Measurements from ENCODE around the gene TACO1. TPM values are rescaled to one million over a fixed set of nuclear protein-coding genes. Genes with fewer than 3 reads are reported as not detected.

TACO1 gene
- polyA plus RNA-seq, 4 donors = 24.1 to 48.8 (median 32.5) TPM

DNA sequence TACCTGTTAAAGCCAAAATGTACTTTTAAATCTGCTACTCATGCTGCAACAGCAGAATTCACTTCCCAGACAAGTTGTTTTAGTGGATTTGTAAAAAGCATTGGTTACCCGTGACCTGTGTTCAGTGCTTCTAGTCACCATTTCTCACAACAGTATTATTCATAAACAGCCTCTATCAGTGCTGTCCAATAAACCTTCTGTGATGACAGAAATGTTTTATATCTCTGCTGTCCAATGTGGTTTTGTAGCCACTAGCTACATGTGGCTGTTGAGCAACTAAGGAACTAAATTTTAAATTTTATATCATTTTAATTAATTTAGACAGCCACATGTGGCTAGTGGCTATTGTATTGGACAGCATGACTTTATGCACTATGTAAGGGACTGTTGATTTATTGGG is 34.1 kb downstream of the TACO1 start:
- 96 to 100% (median 96%) methylated on average over 1 of the region's 1 CpG for WGBS, 3 donors
- Histone ChIP-seq H3K9me3 (ENCODE audit: control insufficient read depth in 2 of 2, insufficient read depth in 1 of 2, low read depth in 1 of 2, low read length in 1 of 2) (no peaks in the 10 kb centered on the region), H3K27ac (ENCODE audit: low read depth in 1 of 3, low read length in 2 of 3) (no peak overlapping the region), H3K4me3 (ENCODE audit: low read depth in 1 of 3, low read length in 3 of 3) (no peak overlapping the region), H3K36me3 (ENCODE audit: control insufficient read depth in 3 of 3, insufficient read depth in 2 of 3, low read depth in 1 of 3, low read length in 3 of 3) (peaks cover 3 to 17% (median 10%) of the 10 kb centered on the region in 3 donors), H3K27me3 (ENCODE audit: control insufficient read depth in 3 of 3, insufficient read depth in 3 of 3, low read length in 3 of 3) (no peaks in the 10 kb centered on the region), H3K4me1 (ENCODE audit: control insufficient read depth in 3 of 3, insufficient read depth in 2 of 3, low read depth in 1 of 3, low read length in 2 of 3) (no peaks in the 10 kb centered on the region)
- no peak for DNase-seq
- no peak for FAIRE-seq

DNA sequence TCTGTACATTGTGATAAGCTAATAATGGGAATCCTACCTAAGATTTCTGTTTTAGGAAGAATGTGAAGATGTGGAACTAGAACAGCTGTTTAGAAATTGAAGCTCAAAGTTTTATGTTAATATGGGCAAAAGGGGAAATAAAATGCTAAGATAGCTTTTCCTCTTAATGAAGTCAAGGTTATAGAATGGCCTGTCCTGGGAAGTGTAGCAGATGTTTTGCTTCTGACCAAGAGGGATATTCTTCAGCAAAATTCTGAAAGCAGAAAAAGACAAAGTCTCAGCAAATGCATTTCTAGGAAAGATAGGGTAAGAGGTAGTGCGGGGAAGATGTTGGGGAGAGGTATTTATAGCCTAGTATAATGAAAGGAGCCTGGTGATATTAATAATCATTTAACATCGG is 34.6 kb downstream of the TACO1 start:
- Histone ChIP-seq H3K27me3 (ENCODE audit: control insufficient read depth in 3 of 3, insufficient read depth in 3 of 3, low read length in 3 of 3) (no peaks in the 10 kb centered on the region), H3K4me3 (ENCODE audit: low read depth in 1 of 3, low read length in 3 of 3) (no peak overlapping the region), H3K4me1 (ENCODE audit: control insufficient read depth in 3 of 3, insufficient read depth in 2 of 3, low read depth in 1 of 3, low read length in 2 of 3) (no peaks in the 10 kb centered on the region), H3K36me3 (ENCODE audit: control insufficient read depth in 3 of 3, insufficient read depth in 2 of 3, low read depth in 1 of 3, low read length in 3 of 3) (peaks cover 3 to 17% (median 10%) of the 10 kb centered on the region in 3 donors), H3K27ac (ENCODE audit: low read depth in 1 of 3, low read length in 2 of 3) (no peak overlapping the region), H3K9me3 (ENCODE audit: control insufficient read depth in 2 of 2, insufficient read depth in 1 of 2, low read depth in 1 of 2, low read length in 1 of 2) (no peaks in the 10 kb centered on the region)
- WGBS, 3 donors = 84 to 89% (median 88%) methylated on average over 2 of the region's 2 CpGs
- DNase-seq (no peak), FAIRE-seq (no peak)

DNA sequence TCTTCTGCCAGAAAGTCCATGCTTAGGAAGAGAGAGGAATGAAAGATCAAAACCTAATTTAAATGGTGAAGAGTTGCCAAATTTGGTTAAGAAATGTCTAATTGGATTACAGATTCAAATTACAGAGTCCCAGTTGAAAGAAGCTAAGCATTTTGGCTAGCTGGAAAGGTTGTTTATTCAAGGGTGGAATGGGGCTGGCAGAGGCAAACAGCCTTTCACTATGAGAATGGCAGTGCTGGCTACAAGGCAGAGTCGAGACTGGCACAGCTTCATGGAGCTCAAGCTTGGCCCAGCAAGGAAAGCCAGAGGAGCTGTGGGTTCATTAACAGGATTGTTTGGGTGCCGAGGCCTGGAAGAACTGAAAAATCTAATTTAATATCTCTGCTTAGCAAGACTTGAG is 35.1 kb downstream of the TACO1 start:
- no peak for FAIRE-seq
- Histone ChIP-seq H3K4me1 (ENCODE audit: control insufficient read depth in 3 of 3, insufficient read depth in 2 of 3, low read depth in 1 of 3, low read length in 2 of 3) (no peaks in the 10 kb centered on the region), H3K9me3 (ENCODE audit: control insufficient read depth in 2 of 2, insufficient read depth in 1 of 2, low read depth in 1 of 2, low read length in 1 of 2) (no peaks in the 10 kb centered on the region), H3K4me3 (ENCODE audit: low read depth in 1 of 3, low read length in 3 of 3) (no peak overlapping the region), H3K27me3 (ENCODE audit: control insufficient read depth in 3 of 3, insufficient read depth in 3 of 3, low read length in 3 of 3) (no peaks in the 10 kb centered on the region), H3K27ac (ENCODE audit: low read depth in 1 of 3, low read length in 2 of 3) (no peak overlapping the region), H3K36me3 (ENCODE audit: control insufficient read depth in 3 of 3, insufficient read depth in 2 of 3, low read depth in 1 of 3, low read length in 3 of 3) (peaks cover 3 to 17% (median 10%) of the 10 kb centered on the region in 3 donors)
- WGBS, 3 donors = 90 to 97% (median 92%) methylated on average over 2 of the region's 2 CpGs
- no peak for DNase-seq

DNA sequence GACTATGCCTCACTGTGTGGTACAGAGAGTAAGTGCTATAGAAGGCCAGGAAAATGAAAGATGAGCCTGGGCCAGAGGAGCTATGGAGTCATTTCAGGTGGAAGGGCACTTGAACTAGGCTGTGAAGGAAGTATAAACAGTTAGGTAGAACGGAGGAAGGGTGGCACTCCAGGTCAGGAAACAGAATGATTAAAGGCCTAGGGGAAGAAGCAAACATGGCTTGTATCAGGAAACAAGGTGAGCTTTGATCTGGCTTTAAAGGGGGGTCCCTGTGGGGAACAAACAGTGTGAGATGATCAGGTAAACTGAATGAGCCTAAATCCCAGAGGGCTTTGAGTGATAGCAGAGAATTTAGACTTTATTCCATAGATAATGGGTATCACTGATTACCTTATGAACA is 38.4 kb downstream of the TACO1 start:
- 18 to 48% (median 20%) methylated on average over 1 of the region's 1 CpG for WGBS, 3 donors
- H3K27ac ChIP-seq (ENCODE audit: low read depth in 1 of 3, low read length in 2 of 3) = no peak overlapping the region
- FAIRE-seq (no peak), DNase-seq (no peak)
- no peak overlapping the region for H3K4me3 ChIP-seq (ENCODE audit: low read depth in 1 of 3, low read length in 3 of 3)
- no peaks in the 10 kb centered on the region for H3K27me3 ChIP-seq (ENCODE audit: control insufficient read depth in 3 of 3, insufficient read depth in 3 of 3, low read length in 3 of 3)
- H3K4me1 ChIP-seq (ENCODE audit: control insufficient read depth in 3 of 3, insufficient read depth in 2 of 3, low read depth in 1 of 3, low read length in 2 of 3) = no peaks in the 10 kb centered on the region
- H3K36me3 ChIP-seq (ENCODE audit: control insufficient read depth in 3 of 3, insufficient read depth in 2 of 3, low read depth in 1 of 3, low read length in 3 of 3) = peaks cover 3 to 12% (median 10%) of the 10 kb centered on the region in 3 donors
- H3K9me3 ChIP-seq (ENCODE audit: control insufficient read depth in 2 of 2, insufficient read depth in 1 of 2, low read depth in 1 of 2, low read length in 1 of 2) = no peaks in the 10 kb centered on the region

DNA sequence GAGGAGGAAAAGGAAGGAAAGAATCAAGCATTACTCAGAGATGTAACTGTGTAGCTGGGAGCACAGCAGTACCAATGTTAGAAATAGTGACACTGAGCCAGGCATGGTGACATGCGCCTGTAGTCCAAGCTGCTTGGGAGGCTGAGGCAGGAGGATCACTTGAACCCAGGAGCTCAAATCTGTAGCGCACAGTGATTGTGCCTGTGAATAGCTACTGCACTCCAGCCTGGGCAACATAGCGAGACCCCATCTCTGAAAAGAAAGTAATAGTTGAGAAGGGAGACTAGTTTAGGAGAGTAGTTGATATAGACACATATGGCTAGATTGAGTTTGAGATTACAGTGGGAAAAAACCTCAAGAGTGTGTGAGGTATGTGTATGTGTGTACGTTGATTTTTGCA is 39.3 kb downstream of the TACO1 start:
- H3K9me3 ChIP-seq (ENCODE audit: control insufficient read depth in 2 of 2, insufficient read depth in 1 of 2, low read depth in 1 of 2, low read length in 1 of 2) = no peaks in the 10 kb centered on the region
- H3K4me1 ChIP-seq (ENCODE audit: control insufficient read depth in 3 of 3, insufficient read depth in 2 of 3, low read depth in 1 of 3, low read length in 2 of 3) = no peaks in the 10 kb centered on the region
- H3K27me3 ChIP-seq (ENCODE audit: control insufficient read depth in 3 of 3, insufficient read depth in 3 of 3, low read length in 3 of 3) = no peaks in the 10 kb centered on the region
- no peak overlapping the region for H3K4me3 ChIP-seq (ENCODE audit: low read depth in 1 of 3, low read length in 3 of 3)
- no peak for DNase-seq
- no peak overlapping the region for H3K27ac ChIP-seq (ENCODE audit: low read depth in 1 of 3, low read length in 2 of 3)
- H3K36me3 ChIP-seq (ENCODE audit: control insufficient read depth in 3 of 3, insufficient read depth in 2 of 3, low read depth in 1 of 3, low read length in 3 of 3) = peaks cover 3 to 14% (median 10%) of the 10 kb centered on the region in 3 donors
- FAIRE-seq = no peak
- WGBS, 3 donors = 88 to 98% (median 98%) methylated on average over 4 of the region's 4 CpGs

DNA sequence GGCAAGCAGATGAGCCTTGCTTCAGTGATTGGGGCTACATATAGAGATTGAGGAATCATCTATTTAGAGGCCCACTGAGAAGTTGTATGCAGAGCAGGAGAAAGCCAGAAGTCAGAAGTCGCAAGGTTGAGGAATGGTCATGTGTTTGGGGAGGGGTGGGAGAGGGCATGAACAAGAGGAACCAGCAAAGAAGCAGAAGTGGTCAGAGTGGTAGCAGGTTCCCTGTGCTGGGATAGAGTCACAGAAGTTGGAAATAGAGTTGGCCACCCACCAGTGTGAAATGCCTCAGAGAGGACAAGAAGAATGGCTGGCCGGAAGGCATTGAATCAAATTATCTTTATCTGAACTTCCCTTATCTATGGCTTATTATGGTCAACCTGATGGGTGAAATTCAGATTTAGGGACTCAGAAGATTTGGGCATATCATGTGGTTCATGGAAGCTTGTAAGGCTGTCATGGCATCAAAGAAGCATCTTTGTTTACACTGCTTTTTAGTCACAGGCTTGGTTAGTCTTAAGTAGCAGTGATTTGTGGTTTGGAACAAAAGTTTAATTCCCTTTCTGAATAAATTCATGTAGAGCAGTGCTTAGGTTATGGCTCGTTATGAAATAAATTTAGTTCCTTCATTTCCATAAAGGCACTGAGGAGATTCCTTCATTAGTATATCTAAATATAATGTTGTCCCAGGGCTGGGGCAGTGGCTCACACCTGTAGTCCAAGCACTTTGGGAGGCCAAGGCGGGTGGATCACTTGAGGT is 41.2 kb downstream of the TACO1 start:
- no peak overlapping the region for H3K27ac ChIP-seq (ENCODE audit: low read depth in 1 of 3, low read length in 2 of 3)
- H3K36me3 ChIP-seq (ENCODE audit: control insufficient read depth in 3 of 3, insufficient read depth in 2 of 3, low read depth in 1 of 3, low read length in 3 of 3) = peaks cover 0 to 10% (median 6%) of the 10 kb centered on the region in 3 donors
- H3K4me1 ChIP-seq (ENCODE audit: control insufficient read depth in 3 of 3, insufficient read depth in 2 of 3, low read depth in 1 of 3, low read length in 2 of 3) = no peaks in the 10 kb centered on the region
- no peak for DNase-seq
- no peak for FAIRE-seq
- 87 to 98% (median 96%) methylated on average over 4 of the region's 4 CpGs for WGBS, 3 donors
- H3K4me3 ChIP-seq (ENCODE audit: low read depth in 1 of 3, low read length in 3 of 3) = no peak overlapping the region
- no peaks in the 10 kb centered on the region for H3K27me3 ChIP-seq (ENCODE audit: control insufficient read depth in 3 of 3, insufficient read depth in 3 of 3, low read length in 3 of 3)
- no peaks in the 10 kb centered on the region for H3K9me3 ChIP-seq (ENCODE audit: control insufficient read depth in 2 of 2, insufficient read depth in 1 of 2, low read depth in 1 of 2, low read length in 1 of 2)

DNA sequence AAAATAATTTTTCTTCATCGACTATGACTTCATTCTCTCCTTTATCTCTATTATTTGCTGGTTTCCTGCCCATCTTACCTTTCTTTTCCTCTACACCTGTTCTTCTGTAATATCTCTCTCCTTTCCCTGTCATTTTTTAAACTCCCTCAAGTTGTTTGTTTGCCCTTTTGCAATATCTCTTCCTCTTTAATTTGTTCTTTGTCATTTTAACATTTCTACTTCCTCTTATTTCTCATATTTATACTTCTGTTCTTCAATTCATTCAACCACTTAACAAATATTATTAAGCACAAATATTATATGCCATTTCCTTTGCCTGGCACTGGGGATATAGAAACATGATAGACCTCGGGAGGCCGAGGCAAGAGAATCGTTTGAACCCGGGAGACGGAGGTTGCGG is 44.2 kb downstream of the TACO1 start:
- WGBS, 3 donors = 94 to 97% (median 96%) methylated on average over 7 of the region's 7 CpGs
- DNase-seq (no peak), FAIRE-seq (no peak)
- H3K27ac ChIP-seq (ENCODE audit: low read depth in 1 of 3, low read length in 2 of 3) = no peak overlapping the region
- H3K27me3 ChIP-seq (ENCODE audit: control insufficient read depth in 3 of 3, insufficient read depth in 3 of 3, low read length in 3 of 3) = no peaks in the 10 kb centered on the region
- no peak overlapping the region for H3K4me3 ChIP-seq (ENCODE audit: low read depth in 1 of 3, low read length in 3 of 3)
- no peaks in the 10 kb centered on the region for H3K4me1 ChIP-seq (ENCODE audit: control insufficient read depth in 3 of 3, insufficient read depth in 2 of 3, low read depth in 1 of 3, low read length in 2 of 3)
- peaks cover 0 to 7% (median 5%) of the 10 kb centered on the region in 3 donors for H3K36me3 ChIP-seq (ENCODE audit: control insufficient read depth in 3 of 3, insufficient read depth in 2 of 3, low read depth in 1 of 3, low read length in 3 of 3)
- no peaks in the 10 kb centered on the region for H3K9me3 ChIP-seq (ENCODE audit: control insufficient read depth in 2 of 2, insufficient read depth in 1 of 2, low read depth in 1 of 2, low read length in 1 of 2)

DNA sequence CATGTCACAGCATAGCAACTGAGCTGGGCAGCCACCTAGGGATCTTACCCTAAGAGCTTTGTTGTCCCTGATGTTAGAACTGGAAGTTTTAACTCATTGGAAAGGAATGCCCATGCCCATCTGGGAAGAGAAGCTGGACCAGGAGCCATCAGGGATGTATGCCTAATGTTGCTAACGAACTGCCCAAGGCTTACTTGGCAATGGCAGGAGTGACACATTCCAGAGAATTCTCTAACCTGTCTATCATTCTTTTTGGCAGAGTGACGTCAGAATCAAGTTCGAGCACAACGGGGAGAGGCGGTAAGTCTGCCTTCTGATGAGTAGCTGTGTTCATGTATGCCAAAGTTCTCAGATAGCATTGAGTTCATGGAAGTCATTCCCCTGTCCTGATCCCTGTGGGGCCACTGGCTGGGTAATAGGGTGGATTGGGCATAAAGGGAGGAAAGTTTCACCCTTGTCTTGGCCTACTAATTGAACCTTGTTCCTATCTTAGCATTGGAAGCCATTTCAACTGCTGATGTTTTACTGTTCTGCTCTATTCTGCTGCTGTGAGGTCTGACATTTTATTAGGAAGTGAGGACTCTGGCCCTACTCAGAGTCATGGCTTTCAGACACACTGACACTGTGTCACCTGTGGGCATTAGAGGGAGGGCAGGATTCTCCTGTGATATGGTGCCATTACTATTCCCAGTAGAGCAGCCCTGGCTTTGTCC is 45.2 kb downstream of the TACO1 start:
- Histone ChIP-seq H3K4me1 (ENCODE audit: control insufficient read depth in 3 of 3, insufficient read depth in 2 of 3, low read depth in 1 of 3, low read length in 2 of 3) (no peaks in the 10 kb centered on the region), H3K27ac (ENCODE audit: low read depth in 1 of 3, low read length in 2 of 3) (no peak overlapping the region), H3K36me3 (ENCODE audit: control insufficient read depth in 3 of 3, insufficient read depth in 2 of 3, low read depth in 1 of 3, low read length in 3 of 3) (peaks cover 0 to 10% (median 5%) of the 10 kb centered on the region in 3 donors), H3K4me3 (ENCODE audit: low read depth in 1 of 3, low read length in 3 of 3) (no peak overlapping the region), H3K9me3 (ENCODE audit: control insufficient read depth in 2 of 2, insufficient read depth in 1 of 2, low read depth in 1 of 2, low read length in 1 of 2) (no peaks in the 10 kb centered on the region), H3K27me3 (ENCODE audit: control insufficient read depth in 3 of 3, insufficient read depth in 3 of 3, low read length in 3 of 3) (no peaks in the 10 kb centered on the region)
- 91 to 98% (median 93%) methylated on average over 5 of the region's 5 CpGs for WGBS, 3 donors
- DNase-seq = no peak
- FAIRE-seq = no peak

Measured in small intestine (tissue), 7 donors.